HG02884 (cell line): ENCODE measurements around the gene C7orf25.
A peak's percentile ranks its signal among the peaks of the same experiment; 100 is the strongest.

Source experiments
- ATAC-seq: cut with Tn5 transposase; IDR thresholded peaks from one replicate; pipeline ENCODE4 v1.9.1; 2021; ENCODE audit warnings: mild to moderate bottlenecking, moderate library complexity; ENCODE audit not compliant: unreplicated experiment

The C7orf25 gene

DNA sequence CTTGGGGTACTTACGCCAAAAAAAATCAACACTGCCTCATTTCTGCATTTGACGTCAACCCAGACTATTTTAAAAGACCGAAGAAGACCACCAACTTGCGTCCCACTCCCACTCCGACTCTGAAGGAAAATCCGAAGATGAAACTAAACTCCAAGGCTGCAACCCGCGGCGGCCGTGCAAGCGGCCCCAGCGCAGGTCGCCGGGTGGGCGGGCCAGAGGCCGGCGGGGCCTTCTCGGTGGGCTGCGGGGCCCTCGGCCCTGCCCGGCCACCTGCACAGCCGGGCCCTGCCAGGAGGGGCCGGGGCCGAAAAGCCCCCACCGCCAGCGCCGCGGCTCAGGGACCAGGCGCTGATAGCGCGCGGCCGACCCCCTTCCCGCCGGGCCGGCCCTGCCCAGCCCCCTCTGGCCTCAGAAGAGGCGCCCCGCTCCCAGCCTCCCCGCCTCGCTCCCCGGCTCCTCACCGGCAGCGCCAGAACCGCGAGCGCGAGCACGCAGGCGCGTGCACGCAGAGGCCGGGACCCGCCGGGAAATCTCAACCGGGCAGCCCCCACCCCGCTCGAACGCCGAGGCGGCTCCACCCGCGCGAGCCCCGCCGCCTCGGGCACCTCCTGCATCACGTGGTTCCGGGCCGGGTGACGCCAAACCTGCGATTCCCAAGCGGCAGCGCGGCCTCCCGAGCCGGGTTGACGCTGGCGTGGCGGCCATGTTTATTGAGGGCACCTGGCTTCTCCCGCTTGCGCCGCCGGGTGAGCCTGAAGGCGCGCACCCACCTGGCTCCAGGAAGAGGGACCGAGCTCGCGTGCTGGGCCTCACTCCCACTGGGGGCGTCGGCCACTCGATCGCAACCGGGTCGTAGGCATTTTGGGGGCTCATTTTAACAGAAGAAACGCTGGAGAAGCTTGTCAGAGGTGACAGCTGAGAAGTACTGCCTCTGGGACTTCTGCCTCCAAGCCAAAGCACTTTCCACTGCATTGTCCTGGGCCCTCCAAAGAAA lies at the start of gene C7orf25:
C7orf25 (minus strand) TSS at position 617 of the 994 bp plus-strand sequence. CDS start 1,170 bp downstream, outside the sequence.
- ATAC-seq, result peak; percentile 89

DNA sequence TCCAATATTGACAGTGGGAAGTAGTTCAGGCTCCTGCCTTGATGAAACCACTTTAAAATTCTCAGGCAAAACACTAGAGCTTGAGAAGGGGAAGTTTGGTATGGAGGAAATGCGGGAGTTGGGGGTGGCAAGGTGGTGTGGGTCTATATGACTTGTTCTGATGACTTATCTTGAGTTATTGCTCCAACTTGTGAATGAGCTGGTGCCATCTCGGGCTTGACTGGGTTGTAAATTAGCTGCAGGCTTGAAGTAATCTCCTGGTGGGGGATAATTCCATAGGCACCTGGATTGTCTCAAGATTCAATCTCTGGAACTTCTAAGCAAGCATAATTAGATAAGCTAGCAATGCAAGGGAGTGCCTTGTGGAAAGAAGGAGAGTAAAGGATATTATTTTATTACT lies 49.3 kb upstream of the C7orf25 start:
- ATAC-seq, result no peak

- ATAC-seq, result no peak
Measured at GRCh38 chr7:42960762-42961161, 48.9 kb upstream of the C7orf25 start.

DNA sequence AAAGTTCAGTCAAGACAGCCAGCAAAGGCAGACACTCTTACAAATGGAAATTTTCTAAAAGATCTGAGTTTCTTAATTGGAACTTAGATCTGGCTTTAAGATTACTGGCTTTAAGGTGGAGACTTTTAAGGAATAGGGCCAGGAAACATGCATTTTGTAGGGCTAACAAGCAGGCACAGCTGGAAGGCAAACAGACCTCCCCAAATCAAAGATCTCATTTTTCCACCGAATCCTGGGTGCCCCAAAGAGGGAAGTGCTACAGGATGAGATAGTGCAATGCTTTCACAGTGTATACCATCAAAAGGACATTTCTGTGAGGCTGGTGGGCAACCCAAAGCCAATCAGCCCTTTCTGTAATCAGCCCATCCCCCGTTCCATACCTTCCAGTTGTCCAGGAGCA lies 47.7 kb upstream of the C7orf25 start:
- ATAC-seq, result no peak

- ATAC-seq, result no peak
Measured at GRCh38 chr7:42956062-42956461, 44.2 kb upstream of the C7orf25 start.

DNA sequence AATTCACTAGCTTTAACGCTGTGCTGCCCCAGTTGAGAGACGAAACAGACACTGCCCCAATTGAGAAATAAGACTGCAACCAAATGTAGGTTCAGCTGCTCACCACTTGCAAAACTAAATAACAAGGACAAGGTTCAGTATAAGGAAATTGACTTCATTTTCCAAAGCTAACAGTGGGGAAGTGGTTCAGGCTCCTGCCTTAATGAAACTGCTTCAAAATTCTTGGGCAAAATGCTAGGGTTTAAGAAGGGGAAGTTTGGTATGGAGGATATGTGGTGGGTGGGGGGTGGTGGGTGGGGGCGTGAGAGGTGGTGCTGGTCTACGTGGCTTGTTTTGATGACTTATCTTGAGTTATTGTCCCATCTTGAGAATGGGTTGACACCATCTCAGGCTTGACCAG lies 42.1 kb upstream of the C7orf25 start:
- ATAC-seq, result no peak

GRCh38 chr7:42952328-42952727 lies 40.5 kb upstream of the C7orf25 start:
- ATAC-seq, result no peak

DNA sequence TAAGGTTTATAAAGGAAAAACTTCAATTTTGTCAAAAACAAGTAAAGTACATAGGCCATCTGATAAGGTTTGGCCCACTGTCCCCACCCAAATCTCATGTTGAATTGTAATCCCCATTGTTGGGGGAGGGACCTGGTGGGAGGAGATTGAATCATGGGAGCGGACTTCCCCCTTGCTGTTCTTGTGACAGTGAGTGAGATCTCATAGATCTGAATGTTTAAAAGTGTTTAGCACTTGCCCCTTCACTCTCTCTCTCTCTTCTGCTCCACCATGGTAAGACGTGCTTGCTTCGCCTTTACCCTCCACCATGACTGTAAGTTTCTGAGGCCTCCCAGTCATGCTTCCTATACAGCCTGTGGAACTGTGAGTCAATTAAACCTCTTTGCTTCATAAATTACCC lies 38.5 kb upstream of the C7orf25 start:
- no peak for ATAC-seq

- no peak for ATAC-seq
Measured at GRCh38 chr7:42947521-42947920, 35.7 kb upstream of the C7orf25 start.

DNA sequence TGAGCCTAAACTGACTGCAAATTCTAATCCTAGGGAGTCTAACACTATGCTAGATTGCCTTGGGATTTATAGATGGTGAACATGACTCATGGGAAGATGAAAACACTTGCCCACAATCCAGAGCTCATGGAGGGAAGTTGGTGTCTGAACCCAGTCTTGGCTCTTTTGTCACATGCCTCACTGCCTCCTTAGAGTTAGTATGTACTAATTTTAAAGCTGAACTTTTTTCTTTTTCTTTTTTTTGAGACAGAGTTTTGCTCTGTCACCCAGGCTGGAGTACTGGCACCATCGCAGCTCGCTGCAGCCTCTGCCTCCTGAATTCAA lies 34.7 kb upstream of the C7orf25 start:
- no peak for ATAC-seq

- peak; percentile 73 for ATAC-seq
Measured at GRCh38 chr7:42945821-42946626, 34.2 kb upstream of the C7orf25 start.

GRCh38 chr7:42940985-42941847 lies 29.3 kb upstream of the C7orf25 start:
- peak; percentile 36 for ATAC-seq

DNA sequence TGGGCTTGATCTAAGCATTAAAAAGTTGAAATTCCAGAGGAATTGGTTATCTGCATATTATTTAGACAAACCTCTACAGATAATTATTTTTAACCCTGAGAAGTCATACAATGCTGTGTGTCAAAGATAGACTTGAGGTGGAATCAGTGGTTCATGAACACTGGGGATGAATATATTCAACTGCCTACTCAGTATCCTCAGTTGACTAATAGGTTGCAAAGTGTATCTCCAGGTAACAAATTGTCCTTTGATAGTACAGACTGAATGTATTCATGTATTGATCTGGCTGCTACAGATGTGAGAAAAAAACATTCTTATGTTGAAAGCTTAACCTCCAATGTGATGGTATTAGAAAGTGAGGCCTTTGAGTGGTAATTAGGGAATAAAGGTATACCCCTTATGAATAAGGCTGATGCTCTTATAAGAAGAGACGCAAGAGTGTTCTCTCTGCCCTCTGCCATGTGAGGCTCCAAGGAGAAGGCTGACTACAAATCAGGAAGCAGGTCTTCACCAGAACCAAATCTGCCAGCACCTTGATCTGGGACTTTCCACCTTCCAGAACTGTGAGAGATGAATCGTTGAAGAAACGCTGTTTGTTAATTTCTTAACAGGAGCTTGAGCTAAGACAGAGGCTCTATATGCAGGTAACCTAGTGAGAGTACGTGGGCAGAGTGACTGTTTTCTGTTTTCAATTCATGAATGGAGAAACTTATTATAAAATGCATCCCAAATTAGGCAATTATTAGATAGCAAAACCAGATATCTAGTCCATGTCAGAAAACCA lies 27.8 kb upstream of the C7orf25 start:
- ATAC-seq, result no peak

DNA sequence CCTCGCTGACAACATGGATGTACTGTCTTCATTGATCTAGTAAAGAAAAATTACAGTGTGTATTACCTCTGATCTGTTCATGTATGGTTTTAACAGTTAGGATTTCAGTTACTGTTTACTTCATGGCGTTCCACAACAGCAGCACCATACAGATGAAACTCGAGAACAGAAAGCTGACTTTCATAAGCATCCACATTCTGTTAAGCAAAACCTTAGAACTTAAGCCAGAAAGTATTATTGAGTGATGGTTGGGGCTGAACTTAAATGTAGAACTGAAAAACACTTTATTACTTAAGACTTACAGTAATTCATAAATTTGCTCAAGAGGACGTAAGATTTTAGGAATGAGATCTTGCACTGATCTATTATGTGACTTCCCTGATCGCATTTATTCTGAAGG lies 24.0 kb upstream of the C7orf25 start:
- no peak for ATAC-seq

GRCh38 chr7:42934291-42934690 lies 22.4 kb upstream of the C7orf25 start:
- no peak for ATAC-seq

GRCh38 chr7:42932811-42933591 lies 21.1 kb upstream of the C7orf25 start:
- ATAC-seq, result no peak

GRCh38 chr7:42931834-42932651 lies 20.2 kb upstream of the C7orf25 start, which contains the start of the genes MRPL32 and PSMA2:
Gene MRPL32 (plus strand): TSS chr7:42932376. CDS start chr7:42932387, 11 bp downstream.
Gene PSMA2 (minus strand): TSS chr7:42932174. CDS start chr7:42932158, 16 bp downstream.
- ATAC-seq, result peak; percentile 99

DNA sequence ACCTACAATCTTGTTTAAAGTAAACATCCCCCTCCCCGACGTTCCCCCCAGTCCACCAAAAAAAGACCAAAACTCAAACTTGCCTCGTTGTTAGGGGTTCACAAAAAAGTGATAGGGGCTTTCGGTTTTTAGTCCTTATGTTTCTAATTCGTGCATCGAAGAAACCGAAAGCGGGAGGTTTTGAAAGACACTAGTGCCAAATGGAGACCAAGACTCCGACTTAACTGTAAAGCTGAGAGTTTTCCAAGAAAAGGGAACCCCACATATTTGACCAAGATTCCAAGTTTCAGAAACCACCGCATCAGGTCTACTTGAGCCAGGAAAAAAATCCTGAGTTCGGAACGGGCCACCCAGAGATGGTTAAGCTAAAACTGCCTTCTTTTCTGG lies 19.6 kb upstream of the C7orf25 start:
- ATAC-seq, result no peak
